Measurements from ENCODE around the gene INPP5A.
A peak's percentile ranks its signal among the peaks of the same experiment; 100 is the strongest.

INPP5A gene

DNA sequence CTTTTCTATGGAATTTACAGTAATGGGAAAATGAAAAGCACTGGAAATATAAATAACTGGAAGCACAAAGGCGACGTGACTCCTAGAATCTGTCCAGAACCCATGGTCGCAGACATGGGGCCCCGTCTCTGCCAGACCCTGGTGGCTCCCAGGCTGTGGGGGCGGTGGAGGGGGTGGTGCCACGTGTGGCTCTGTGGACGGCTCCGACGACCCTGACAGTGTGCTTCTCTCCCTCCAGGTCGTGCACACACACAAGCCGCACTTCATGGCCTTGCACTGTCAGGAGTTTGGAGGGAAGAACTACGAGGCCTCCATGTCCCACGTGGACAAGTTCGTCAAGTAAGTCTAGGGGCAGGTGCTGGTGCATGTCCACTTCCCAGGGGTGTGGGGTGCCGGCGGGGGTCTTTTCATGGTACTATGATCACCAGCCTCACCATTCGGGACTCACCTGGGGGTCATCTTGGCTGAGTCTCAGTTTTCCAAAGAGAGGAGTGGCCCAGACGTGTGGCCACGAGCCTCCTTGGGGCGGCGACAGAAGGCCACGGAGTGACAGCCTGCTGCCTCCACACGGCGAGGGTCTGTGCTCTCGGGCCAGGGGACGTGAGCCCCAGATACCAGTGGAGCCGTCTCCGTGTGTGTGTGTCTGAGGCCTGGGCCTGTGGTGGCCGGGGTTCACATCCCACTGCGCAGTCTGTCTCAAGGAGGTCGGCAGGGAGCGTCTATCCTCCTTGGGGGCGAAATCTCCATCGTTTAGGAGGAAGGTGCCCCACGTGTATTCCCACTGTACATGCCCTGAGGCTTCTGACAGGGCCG is 108.2 kb downstream of the INPP5A start:
- DNase-seq (ENCODE audit: low read depth): no peak

DNA sequence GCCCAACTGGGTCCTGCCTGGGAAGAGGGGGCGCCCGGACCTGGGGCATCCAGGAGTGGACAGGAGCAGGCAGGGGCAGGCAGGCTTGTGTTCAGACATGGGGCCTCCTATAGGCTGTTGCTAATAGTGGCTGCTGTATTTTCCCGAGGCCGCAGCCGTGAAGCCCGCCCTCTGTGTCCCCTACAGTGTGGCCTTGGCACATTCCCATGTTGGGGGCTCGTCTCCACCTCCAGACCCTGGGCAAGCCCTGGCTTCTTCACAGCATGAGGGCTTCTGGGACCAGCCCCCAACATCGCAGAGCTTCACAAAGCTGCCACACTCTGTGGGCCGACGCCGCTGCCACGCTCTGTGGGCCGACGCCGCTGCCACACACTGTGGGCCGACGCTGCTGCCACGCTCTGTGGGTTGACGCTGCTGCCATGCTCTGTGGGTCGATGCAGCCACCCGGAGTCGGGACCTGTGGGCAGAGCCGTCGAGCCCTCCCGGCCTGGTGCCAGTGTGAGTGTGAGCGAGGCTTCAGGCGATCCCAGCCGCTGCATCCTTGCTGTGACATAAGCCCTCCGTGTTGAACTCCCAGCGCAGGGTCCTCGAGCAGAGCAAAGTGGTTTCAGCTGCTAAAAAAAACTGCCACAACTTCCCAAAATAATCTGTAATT is 109.0 kb downstream of the INPP5A start:
- DNase-seq (ENCODE audit: low read depth): no peak

DNA sequence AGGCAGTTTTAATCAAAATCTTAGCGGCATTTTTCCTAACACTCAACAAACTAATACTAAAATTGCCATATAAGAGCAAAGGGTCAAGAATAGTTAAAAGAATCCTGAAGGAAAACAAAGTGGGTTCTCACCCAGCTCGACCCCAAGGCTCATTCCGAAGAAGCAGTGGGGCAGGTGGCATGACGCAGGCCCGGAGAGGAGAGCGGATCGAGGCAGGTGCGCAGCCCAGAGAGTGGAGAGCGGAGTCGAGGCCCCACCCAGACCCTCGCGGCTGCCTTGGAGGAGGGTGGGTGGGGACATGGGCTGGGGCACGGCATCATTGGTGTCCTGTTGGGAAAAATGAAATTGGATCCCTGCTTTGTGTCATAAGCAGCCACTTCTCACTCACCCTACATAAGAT is 109.8 kb downstream of the INPP5A start:
- no peak for DNase-seq (ENCODE audit: low read depth)

DNA sequence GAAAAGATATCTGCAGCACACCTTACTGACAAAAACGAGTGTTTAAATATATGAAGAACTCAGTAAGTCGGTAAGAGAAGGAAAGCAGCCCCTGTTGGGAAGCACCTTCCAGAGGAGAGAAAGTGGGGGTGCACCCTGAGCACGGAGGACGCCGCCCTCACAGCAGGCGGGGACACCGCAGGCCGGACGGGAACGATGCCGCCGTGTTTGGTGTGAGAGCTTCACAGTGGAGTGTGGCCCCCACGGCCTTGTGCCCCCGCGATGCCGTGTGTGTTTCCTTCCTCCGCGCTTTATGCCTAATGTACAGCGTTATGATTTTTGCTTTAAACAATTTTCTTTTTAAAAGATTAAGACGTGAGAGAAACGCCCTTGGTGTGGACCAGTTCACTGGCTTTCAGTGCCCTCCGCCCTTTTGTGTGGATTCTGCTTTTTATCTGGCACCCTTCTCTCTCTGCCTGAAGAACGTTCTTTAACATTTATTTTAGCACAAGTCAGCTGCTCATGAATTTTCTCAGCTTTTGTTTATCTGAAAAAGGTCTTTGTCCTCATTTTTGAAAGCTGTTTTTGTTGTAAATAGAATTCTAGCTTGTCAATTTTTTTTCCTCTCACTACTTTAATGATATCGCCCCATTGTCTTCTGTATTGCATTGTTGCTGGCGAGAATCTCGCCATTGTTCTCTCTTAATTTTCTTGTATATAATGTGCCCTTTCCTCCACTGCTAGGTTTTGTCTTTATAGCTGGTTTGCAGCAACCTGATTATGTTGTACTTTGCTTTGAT is 110.7 kb downstream of the INPP5A start:
- DNase-seq (ENCODE audit: low read depth): no peak

DNA sequence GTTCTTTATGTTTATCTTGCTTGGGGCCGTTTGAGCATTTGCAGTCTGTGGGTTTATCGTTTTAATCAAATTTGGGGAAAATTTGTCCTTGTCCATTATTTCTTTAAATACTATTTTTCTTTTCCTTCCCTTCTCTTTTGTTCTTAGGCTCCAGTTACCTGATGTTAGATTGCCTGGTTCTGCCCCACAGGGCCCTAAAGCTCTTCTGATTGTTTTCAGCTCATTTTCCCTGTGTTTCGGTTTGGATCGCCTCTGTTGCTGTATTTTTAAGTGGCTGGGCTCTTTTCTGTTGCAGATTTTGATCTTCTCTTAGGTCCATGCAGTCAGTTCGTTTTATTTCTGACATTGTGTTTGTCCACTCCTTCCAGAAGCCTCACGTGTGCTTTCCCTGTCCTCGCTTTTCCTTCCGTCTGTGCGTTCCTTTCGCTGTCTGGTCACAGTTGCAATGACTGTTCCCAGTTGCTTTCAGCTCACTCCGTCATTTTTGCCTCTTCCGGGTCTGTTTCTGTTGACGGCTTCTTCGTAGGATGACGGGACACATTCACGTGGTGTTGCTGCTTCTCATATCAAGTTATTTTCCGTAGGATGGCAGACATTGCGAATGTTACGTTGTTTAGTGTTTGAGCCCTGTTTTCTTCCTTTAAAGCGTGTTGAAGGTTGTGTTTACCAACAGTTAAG is 111.4 kb downstream of the INPP5A start:
- no peak for DNase-seq (ENCODE audit: low read depth)

DNA sequence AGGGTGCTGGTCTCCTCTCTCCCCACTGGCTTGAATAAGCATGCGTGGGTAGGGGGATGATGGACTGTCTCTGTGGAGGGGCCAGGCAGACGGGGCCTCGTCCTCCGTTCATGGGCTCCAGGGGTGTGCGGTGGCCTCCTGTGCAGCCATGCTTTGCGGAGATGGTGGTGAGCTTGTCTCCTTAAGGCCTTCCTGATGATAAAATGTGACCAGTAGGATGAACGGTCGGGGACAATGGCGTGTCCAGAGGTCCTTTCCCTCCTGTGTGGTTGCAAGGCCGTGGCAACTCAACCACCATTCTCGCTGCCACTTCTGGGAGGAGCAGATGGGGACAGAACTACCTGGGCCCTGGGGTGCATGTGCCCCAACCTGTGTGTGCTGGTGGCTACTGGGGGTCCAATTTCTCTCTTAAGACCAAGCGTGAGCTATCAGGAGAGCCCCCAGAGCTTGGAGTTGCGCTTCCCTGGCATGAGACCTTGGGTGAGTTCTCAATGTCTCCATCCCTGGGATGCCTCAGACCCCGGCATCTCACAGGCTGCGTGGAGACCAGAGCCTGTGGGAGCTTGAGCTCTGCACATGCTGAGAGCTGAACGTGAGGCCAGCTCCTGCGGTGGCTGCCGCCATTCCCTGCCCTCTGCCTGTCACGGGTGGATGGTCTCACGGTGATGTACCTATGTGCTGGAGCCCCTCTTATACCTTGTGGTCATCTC is 112.2 kb downstream of the INPP5A start:
- DNase-seq (ENCODE audit: low read depth): no peak

DNA sequence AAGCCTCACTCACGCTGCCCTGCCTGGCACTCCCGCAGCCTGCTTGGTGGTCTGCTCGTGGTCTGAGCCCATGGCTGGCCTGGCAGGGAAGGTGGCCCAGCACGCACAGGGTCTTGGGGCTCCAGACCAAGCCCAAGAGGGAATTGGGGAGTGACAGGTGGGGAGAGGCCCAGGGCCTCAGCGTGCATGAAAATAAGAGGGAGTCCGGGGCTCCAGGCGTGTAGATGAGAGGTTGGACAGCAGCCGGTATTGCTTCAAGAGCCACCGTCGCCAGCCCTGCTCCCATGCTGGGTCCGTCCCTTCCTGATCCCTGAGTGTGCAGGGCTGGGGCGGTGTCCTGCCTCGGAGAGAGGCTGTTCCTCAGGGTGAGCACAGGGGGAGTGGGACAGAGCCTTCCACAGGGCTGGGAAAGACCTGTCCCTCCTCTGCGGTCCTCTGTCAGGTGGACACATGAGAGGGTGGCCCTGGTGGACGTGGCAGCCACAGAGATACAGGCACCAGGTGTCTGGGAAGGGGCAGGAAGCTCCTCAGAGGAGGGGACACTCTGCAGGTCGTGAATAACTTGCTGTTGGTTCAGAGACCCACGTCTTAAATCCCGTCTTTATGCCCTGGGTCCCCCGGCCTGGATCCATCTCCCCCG is 113.1 kb downstream of the INPP5A start:
- DNase-seq (ENCODE audit: low read depth): no peak

DNA sequence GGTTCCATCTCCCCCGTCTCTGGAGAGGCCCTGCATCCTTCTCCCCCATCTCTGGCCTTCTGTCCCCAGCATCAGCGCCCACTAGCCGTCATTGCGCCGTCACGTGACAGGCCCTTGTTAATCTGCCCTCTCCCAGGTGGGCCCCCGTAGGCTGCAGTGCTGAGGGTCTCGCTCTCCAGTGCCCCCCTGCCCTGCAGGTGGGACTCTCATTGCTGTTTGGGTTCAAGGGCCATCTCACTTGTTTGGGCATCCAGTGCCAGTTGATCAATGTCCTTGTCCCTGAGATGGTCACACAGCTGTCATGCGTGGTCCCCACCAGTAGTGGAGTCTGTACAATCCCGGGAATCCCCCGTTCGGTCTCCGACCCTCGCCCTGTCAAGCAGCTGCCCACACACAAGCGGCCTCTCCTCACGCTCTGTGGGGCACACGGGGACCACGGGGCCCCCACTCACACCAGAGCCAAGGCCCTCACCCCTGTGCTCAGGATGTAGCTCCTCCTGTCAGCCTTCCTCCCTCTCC is 114.0 kb downstream of the INPP5A start:
- no peak for DNase-seq (ENCODE audit: low read depth)

DNA sequence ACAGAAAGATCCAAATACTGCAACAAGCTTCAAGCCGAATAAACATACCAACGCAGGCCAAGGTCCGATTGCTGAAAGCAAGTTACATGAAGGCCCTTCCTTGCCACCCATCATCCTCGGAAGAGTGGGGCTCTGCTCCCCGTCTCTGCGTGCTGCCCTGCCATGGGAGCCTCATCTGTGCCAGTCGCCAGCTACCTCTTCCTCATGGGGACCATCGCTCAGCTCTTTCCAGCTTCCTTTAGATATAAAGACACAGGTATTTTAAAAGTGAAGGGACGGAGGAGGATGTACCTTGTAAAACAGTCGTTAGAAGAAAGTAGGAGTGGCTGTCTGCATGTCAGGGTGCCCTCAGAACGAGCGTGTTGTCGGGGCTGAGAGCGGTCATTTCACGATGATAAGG is 114.9 kb downstream of the INPP5A start:
- DNase-seq (ENCODE audit: low read depth): no peak

DNA sequence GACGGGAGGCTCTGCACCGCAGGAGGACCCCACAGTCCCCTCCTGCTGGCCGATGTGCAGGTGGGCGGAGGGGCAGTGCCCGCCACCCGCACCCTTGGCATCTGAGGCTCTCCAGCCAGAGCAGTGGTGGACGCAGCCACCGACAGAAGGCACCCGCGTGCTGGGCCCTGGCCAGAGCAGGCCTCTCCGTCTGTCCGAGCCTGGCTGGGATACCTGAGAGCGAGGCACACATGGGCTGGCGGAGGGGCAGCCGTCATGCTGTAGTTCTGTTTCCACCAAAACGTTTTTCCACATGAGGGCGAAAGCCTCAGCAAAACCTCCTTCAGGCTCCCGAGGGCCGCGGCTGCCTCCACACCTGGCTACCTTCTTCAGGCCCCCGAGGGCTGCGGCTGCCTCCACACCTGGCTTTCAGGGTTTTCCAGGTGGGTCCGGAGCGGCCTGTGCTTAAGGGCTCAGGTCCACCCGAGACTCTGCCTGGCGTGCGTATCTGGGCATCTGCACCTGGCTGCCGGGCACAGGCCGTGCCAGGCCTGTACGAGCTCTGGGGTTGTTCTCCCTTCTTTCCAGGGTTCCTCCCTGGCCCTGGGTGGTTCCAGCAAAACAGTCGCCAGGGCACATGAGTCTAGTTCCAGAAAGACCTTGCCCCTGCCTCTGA is 115.5 kb downstream of the INPP5A start:
- DNase-seq (ENCODE audit: low read depth): no peak

DNA sequence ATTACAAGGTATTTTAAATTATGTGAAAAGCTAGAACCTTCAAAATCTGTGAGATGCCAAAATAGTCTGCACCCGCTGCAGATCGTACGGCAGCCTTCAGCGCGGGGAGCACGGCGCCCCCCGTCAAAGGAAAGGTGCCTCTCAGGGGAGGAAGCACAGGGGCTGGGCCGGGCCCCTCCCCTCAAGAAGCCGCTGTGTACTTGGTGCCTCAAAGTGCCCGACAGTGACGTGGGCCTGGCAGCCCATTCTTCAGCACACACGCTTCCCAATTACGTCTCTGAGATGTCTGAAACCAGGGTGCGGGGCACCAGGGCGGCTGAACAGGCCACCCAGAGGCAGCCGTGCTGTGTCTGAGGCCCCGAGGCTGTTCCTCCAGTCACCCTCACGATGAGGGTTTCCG is 116.1 kb downstream of the INPP5A start:
- DNase-seq (ENCODE audit: low read depth): no peak

DNA sequence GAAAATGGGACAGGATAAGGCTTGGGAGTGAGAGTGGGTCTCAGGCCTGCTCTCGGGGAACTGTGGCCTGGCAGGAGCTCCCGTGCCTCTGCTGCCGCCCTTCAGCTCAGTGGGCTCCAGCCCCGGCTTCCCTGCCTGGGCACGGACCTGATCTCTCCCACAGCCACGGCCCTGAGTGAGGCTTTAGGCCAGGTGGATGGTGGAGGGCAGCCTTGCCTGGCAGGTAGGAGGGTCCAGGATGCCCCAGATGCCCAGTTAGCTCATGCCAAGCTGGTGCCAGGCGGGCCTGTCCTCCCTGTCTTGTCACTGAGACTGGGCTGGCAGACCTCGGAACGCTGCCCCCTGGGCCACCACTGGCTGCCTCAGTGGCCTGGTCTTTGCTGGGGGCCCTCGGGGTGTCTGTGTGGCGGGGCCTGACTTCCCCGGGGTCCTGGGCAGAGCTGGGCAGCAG is 116.6 kb downstream of the INPP5A start:
- no peak for DNase-seq (ENCODE audit: low read depth)

DNA sequence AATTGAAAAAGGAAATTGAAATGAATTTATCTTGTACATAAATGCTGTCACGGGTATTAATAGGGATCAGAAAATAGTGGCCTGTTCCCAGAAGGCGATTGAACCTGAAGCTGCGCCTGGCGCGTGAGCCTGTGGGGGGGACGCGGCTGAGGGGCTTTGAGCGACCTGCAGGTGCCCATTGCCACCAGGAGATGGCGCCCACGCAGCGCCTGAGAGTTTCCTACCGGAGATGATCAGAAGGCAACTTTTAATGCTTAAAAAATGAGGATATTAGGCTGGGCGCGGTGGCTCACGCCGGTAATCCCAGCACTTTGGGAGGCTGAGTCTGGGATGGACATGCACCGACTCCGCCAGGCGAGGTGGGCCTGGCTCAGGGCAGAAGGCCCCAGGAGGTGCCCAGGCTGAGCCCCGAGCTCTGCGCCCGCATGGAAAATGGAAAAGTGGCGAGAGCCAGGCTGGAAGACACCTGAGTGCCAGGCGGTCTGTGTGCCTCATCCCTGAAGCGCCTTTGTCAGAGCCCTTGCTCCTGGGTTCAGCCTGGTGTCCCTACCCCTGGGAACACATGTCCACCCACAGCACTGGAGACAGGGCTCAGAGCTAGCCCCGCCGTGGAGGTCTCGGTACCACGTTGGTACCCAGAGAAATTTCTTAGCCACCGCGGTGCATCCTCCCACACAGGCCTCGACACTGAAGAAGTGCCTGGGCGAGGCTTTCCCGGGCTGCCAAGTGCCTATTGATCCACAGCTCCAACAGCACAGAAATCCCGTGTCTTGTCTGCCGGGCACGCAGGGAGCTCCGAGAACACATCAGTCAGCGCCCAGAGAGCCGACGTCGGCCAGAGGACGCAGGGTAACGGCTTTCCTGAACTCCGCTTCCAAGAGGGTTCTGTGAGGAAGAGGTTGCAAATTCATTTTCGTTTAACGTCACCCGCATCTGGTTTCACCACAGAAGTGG is 117.4 kb downstream of the INPP5A start:
- peak; percentile 52 for DNase-seq (ENCODE audit: low read depth)

DNA sequence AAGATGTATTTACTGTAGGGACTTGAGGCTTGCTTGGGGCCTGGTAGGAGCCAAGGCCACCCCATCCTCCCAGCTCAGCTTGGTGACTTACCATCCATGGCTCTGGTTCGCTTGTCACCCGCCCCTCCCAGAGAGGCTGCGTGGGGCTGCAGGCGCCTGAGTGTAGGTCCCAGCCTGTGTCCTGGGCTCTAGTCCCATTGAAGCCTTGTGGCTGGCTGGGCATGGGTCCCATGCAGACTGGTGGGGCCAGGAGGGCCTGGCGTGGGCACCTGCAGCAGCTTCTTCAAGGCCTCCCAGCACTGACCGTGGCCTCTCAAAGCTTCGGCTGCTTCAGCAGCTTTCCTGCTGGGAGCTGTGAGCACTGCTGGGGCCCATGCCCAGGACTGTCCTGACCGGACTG is 118.1 kb downstream of the INPP5A start:
- DNase-seq (ENCODE audit: low read depth): no peak

DNA sequence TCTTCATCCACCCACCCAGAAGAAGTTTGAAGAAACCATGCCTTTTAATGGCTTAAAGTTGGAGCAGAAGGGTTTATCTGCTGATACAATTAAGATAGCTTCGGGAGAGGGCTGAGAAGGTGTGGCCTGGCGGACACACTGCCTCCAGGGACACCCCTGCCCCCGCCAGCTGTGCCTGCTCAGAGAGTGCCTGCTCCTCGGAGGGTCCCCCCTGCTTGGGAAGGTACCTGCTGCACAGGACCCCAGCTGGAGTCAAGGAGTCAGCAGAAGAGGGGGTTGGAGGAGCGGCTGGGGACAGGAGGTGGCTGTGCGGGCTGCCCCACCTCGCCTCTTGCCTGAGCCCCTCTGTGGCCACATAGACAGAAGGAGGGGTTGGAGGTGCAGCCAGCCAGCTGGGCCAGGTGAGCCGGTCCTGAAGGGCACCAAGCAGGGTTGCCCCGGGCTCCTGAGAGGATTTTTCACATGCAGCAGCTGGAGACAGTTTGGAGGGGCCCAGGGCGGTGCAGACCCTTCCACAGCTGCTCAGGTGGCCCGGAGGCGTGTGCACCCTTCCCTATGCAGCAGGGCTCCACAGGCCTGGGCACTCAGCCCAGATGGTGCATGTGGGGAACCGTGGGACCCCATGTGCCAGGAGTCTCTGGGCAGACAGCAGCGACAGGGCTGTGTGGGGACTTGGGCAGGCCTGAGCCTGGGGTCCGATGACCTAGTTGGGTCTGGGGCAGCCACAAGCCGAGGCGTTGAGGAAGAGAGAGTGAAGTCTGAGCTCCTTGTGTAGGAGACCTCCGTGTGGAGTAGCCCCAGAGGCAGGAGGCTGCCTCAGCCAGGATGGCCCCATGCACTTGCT is 118.9 kb downstream of the INPP5A start:
- DNase-seq (ENCODE audit: low read depth): no peak

DNA sequence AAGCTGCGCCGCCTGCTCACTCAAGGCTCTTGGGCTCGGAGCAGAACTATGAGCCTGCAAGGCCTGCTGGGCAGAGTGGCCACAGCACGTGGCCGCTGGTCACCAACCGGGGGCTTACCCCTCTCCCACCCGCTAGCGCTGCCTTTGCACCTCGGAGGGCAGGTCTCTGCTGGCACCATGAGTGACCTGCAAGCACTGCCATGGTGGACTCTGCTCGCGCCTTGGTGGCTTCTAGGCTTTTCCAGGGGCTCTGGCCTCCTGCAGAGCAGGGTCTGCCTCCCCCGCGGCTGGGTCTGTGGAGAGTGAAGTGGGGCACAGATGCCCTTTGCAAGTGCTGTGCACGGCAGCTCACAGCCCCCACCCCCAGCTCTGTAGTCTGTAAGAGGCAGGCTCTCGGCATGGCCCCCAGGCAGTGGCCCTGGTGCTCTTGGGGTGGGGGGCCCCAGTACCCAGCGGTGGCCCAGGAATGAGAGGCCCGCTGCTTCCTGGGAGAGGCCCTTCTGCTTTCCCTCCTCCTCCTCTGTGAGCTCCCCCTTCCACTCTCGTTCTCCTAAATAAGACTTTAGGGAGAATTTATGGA is 119.6 kb downstream of the INPP5A start:
- DNase-seq (ENCODE audit: low read depth): no peak

DNA sequence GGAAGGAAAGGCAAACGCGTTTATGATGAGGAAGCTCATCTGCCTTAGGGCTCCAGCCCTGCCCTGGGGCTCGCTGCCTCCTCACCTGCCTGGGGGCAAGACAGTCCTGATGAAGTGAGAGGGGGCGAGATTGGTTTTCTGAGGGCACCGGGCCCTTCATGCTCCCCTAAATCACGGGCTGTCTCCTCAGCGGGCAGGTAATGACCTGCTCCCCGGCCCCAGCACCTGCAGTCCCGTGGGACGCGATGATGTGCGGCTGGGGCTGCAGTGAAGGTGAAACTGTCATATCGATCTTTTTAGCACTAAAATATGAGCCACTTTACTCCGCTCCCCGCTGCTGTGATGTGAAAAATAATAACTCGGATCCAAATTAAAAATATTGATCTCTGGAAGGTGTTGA is 120.2 kb downstream of the INPP5A start:
- no peak for DNase-seq (ENCODE audit: low read depth)

Measured in activated T-cell treated with anti-CD3 and anti-CD28 coated beads for 48 hours (primary cell).